Neural cell (in vitro differentiated cells): ENCODE measurements around the gene GTF2E1. TPM values are rescaled to one million over a fixed set of nuclear protein-coding genes. Genes with fewer than 3 reads are reported as not detected.

ENCODE experiments used
- H2AFZ ChIP-seq: fragments of 200-600, 300-800 bp; sonication (generic), shearing (Covaris generic); 2 replicates; pipeline ENCODE4 v1.6.0; 2014; ENCODE audit warnings: low read depth, mild to moderate bottlenecking, antibody characterized with exemption, low read length, moderate library complexity
- H3F3A ChIP-seq: fragments of 200-600 bp; shearing (Covaris generic); 2 replicates; pipeline ENCODE4 v1.6.1; 2016; ENCODE audit warnings: mild to moderate bottlenecking, moderate library complexity, mixed read lengths, antibody characterized with exemption, low read length; ENCODE audit not compliant: insufficient read depth, poor library complexity, severe bottlenecking
- H3K27ac ChIP-seq: fragments of 200-600, 300-800 bp; sonication (generic), shearing (Covaris generic); 2 replicates; pipeline ENCODE4 v1.5.1; 2014; ENCODE audit warnings: mild to moderate bottlenecking, low read length, moderate library complexity
- H3K27me3 ChIP-seq: fragments of 300-800, 200-600 bp; sonication (generic), shearing (Covaris generic); 2 replicates; pipeline ENCODE4 v1.6.0; 2014; ENCODE audit warnings: mild to moderate bottlenecking, low read depth, low read length, moderate library complexity; ENCODE audit not compliant: insufficient read depth
- H3K36me3 ChIP-seq: fragments of 300-800, 200-600 bp; sonication (generic), shearing (Covaris generic); 2 replicates; pipeline ENCODE4 v1.5.1; 2014; ENCODE audit warnings: mild to moderate bottlenecking, antibody characterized with exemption, low read length, moderate library complexity; ENCODE audit not compliant: insufficient read depth
- H3K4me2 ChIP-seq: fragments of 300-800, 200-600 bp; sonication (generic), shearing (Covaris generic); 2 replicates; pipeline ENCODE4 v1.6.0; 2014; ENCODE audit warnings: mild to moderate bottlenecking, low read length
- H3K4me3 ChIP-seq: fragments of 300-800, 200-600 bp; sonication (generic), shearing (Covaris generic); 2 replicates; pipeline ENCODE4 v1.5.1; 2014; ENCODE audit warnings: mild to moderate bottlenecking, low read length, moderate library complexity
- H3K79me2 ChIP-seq: fragments of 200-600 bp; shearing (Covaris generic); replicated peaks from 2 replicates; pipeline ENCODE4 v1.6.0; 2014; ENCODE audit warnings: mild to moderate bottlenecking, low read length, moderate library complexity; ENCODE audit not compliant: insufficient read depth
- H3K9ac ChIP-seq: fragments of 300-800, 200-600 bp; sonication (generic), shearing (Covaris generic); 2 replicates; pipeline ENCODE4 v1.6.1; 2016; ENCODE audit warnings: mild to moderate bottlenecking, low read length, mixed read lengths
- H3K9me2 ChIP-seq: fragments of 200-600 bp; shearing (Covaris generic); 2 replicates; pipeline ENCODE4 v1.6.1; 2016; ENCODE audit warnings: mild to moderate bottlenecking, low read length, mixed read lengths; ENCODE audit not compliant: insufficient read depth
- H3K9me3 ChIP-seq: fragments of 200-600, 300-800 bp; sonication (generic), shearing (Covaris generic); 2 replicates; pipeline ENCODE4 v1.6.1; 2016; ENCODE audit warnings: mild to moderate bottlenecking, mixed run types, low read length, moderate library complexity, mixed read lengths
- H4K20me1 ChIP-seq: fragments of 200-600 bp; shearing (Covaris generic); 2 replicates; pipeline ENCODE4 v1.6.1; 2016; ENCODE audit warnings: mild to moderate bottlenecking, mixed run types; ENCODE audit not compliant: insufficient read depth
- CTCF ChIP-seq: fragments of 450-650 bp; IDR thresholded peaks from 2 replicates; pipeline ENCODE4 v1.5.1; 2014; ENCODE audit warnings: antibody characterized with exemption, mild to moderate bottlenecking, moderate library complexity; ENCODE audit not compliant: poor library complexity, severe bottlenecking
- EP300 ChIP-seq: fragments of 450-650 bp; conservative IDR thresholded peaks from 2 replicates; pipeline ENCODE4 v1.6.1; 2014; ENCODE audit warnings: antibody characterized with exemption, mild to moderate bottlenecking, moderate library complexity; ENCODE audit not compliant: poor library complexity, severe bottlenecking
- EZH2 ChIP-seq: fragments of 200-600, 300-800 bp; shearing (Covaris generic), sonication (generic); IDR thresholded peaks from 2 replicates; pipeline ENCODE4 v1.6.1; 2014; ENCODE audit warnings: antibody characterized with exemption, low read length, borderline replicate concordance, mild to moderate bottlenecking; ENCODE audit not compliant: insufficient read depth, poor library complexity, severe bottlenecking
- MXI1 ChIP-seq: fragments of 450-650 bp; conservative IDR thresholded peaks from 2 replicates; pipeline ENCODE4 v1.6.1; 2014; ENCODE audit warnings: antibody characterized with exemption, mild to moderate bottlenecking; ENCODE audit not compliant: poor library complexity, severe bottlenecking
- POLR2AphosphoS5 ChIP-seq: IDR thresholded peaks from 2 replicates; pipeline ENCODE4 v1.6.1; 2012
- RAD21 ChIP-seq: fragments of 450-650 bp; conservative IDR thresholded peaks from 2 replicates; pipeline ENCODE4 v1.6.1; 2014; ENCODE audit warnings: antibody characterized with exemption, mild to moderate bottlenecking, moderate library complexity
- SMC3 ChIP-seq: fragments of 450-650 bp; conservative IDR thresholded peaks from 2 replicates; pipeline ENCODE4 v1.6.1; 2014; ENCODE audit warnings: antibody characterized with exemption, mild to moderate bottlenecking, moderate library complexity; ENCODE audit not compliant: poor library complexity
- TAF1 ChIP-seq: IDR thresholded peaks from 2 replicates; pipeline ENCODE4 v1.6.1; 2012; ENCODE audit warnings: low read depth
- polyA plus RNA-seq: library from polyadenylated mRNA; depleted of rRNA; stranded (reverse); fragments of >200 nt; gene quantifications from 2 replicates; pipeline ENCODE4 v1.2.3, GENCODE V29; 2014
- TF ChIP-seq, protein P1 (sequence below): IDR thresholded peaks from 2 replicates; pipeline ENCODE4 v1.6.1; 2012; ENCODE audit warnings: borderline replicate concordance

GTF2E1 gene
- polyA plus RNA-seq, 1 donor from 2014 or later: 25.1 TPM

DNA sequence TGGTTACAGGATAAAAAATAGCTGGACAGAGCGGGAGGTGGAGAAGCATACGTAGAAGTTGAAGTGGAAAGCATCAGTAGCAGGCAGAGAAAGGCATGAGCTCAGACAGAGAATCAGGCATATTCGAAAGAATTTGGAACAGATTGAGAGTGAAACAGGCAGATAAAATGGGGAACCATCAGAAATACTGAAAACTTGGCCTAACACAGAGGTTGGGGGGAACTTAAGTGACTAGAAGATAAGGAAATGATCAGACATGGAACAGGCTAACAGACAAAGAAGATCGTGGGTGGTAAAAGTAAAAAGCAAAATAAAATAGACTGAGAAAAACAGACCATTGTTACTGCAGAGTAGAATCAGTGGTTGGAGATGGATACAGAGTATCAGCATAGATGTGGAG, 32.9 kb downstream of the GTF2E1 start:
- Histone ChIP-seq H4K20me1 (no peaks in the 10 kb centered on the region), H3K27me3 (no peaks in the 10 kb centered on the region), H3K9me2 (no peaks in the 10 kb centered on the region), H2AFZ (no peak overlapping the region), H3K9me3 (no peaks in the 10 kb centered on the region), H3K79me2 (no peaks in the 10 kb centered on the region), H3F3A (no peaks in the 10 kb centered on the region), H3K9ac (no peak overlapping the region), H3K27ac (no peak overlapping the region), H3K4me2 (no peak overlapping the region), H3K36me3 (peaks cover 8% of the 10 kb centered on the region), H3K4me3 (no peak overlapping the region)
- TF ChIP-seq, protein P1, sequence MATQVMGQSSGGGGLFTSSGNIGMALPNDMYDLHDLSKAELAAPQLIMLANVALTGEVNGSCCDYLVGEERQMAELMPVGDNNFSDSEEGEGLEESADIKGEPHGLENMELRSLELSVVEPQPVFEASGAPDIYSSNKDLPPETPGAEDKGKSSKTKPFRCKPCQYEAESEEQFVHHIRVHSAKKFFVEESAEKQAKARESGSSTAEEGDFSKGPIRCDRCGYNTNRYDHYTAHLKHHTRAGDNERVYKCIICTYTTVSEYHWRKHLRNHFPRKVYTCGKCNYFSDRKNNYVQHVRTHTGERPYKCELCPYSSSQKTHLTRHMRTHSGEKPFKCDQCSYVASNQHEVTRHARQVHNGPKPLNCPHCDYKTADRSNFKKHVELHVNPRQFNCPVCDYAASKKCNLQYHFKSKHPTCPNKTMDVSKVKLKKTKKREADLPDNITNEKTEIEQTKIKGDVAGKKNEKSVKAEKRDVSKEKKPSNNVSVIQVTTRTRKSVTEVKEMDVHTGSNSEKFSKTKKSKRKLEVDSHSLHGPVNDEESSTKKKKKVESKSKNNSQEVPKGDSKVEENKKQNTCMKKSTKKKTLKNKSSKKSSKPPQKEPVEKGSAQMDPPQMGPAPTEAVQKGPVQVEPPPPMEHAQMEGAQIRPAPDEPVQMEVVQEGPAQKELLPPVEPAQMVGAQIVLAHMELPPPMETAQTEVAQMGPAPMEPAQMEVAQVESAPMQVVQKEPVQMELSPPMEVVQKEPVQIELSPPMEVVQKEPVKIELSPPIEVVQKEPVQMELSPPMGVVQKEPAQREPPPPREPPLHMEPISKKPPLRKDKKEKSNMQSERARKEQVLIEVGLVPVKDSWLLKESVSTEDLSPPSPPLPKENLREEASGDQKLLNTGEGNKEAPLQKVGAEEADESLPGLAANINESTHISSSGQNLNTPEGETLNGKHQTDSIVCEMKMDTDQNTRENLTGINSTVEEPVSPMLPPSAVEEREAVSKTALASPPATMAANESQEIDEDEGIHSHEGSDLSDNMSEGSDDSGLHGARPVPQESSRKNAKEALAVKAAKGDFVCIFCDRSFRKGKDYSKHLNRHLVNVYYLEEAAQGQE: no peak
- TF ChIP-seq EP300: no peak
- TF ChIP-seq MXI1: no peak
- no peak for TF ChIP-seq CTCF

DNA sequence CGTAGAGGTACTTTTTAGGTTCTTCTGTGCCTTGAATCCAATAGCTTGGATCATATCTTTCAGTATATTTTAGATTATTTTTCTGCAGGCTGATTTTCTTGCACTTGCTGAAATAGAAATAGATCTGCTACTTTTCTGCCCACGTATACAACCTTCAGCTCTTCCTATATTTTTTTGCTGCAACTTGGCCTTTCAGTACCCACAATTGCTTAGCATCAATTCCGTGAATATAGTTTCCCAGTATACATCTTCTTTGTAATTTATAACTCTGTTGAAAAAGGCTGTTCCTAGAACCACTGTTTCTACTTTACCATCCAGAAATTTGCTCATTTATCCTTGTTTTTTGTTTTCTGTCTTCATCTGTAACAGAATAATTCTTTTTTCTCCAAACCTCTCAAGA, 36.2 kb downstream of the GTF2E1 start:
- no peak overlapping the region for H3K9ac ChIP-seq
- no peaks in the 10 kb centered on the region for H3K9me3 ChIP-seq
- H3K9me2 ChIP-seq: no peaks in the 10 kb centered on the region
- H4K20me1 ChIP-seq: no peaks in the 10 kb centered on the region
- no peak overlapping the region for H3K4me2 ChIP-seq
- no peaks in the 10 kb centered on the region for H3K79me2 ChIP-seq
- peaks cover 8% of the 10 kb centered on the region for H3K36me3 ChIP-seq
- H3F3A ChIP-seq: no peaks in the 10 kb centered on the region
- TF ChIP-seq MXI1 (no peak), EP300 (no peak), TAF1 (no peak), POLR2AphosphoS5 (no peak), EZH2 (no peak), CTCF (no peak), RAD21 (no peak), SMC3 (no peak)
- TF ChIP-seq, protein P1: no peak
- H3K4me3 ChIP-seq: no peak overlapping the region
- H3K27ac ChIP-seq: no peak overlapping the region
- H3K27me3 ChIP-seq: no peaks in the 10 kb centered on the region
- no peak overlapping the region for H2AFZ ChIP-seq
